ENCODE results near the gene CCDC9. TPM values are rescaled to one million over a fixed set of nuclear protein-coding genes. Genes with fewer than 3 reads are reported as not detected.
A peak's percentile ranks its signal among the peaks of the same experiment; 100 is the strongest.

Gene CCDC9
- polyA plus RNA-seq (2013, experiment 1 of 4) = 35.5 TPM
- polyA plus RNA-seq (2013, experiment 2 of 4) = 34.5 TPM
- 21.2 TPM for polyA plus RNA-seq (2013, experiment 3 of 4)
- 21.1 TPM for polyA plus RNA-seq (2013, experiment 4 of 4)

- peaks cover 19% of the 10 kb centered on the region for H3K36me3 ChIP-seq (ENCODE audit: control insufficient read depth, insufficient read depth, low read length)
- H3K4me3 ChIP-seq (ENCODE audit: insufficient read depth, low read depth, low read length) = peak within 1 kb of the TSS; percentile 63
- H3K27ac ChIP-seq (ENCODE audit: insufficient read depth, low read depth, low read length, poor library complexity, severe bottlenecking) = peak within 1 kb of the TSS; percentile 79
- H3K27me3 ChIP-seq (ENCODE audit: control insufficient read depth, insufficient read depth, low read length, poor library complexity, severe bottlenecking) = no peaks in the 10 kb centered on the region
- peaks cover 8% of the 10 kb centered on the region for H3K4me1 ChIP-seq (ENCODE audit: control insufficient read depth, insufficient read depth, low read length)
- no peaks in the 10 kb centered on the region for H3K9me3 ChIP-seq (ENCODE audit: control insufficient read depth, low read length)
- 29% methylated on average over 60 of the region's 60 CpGs for WGBS, 2 experiments
Measured at GRCh38 chr19:47255879-47256692, at the start of gene CCDC9. TSS of gene CCDC9 (plus strand) at chr19:47256525. CDS start at chr19:47258401, 1,876 bp downstream.

GRCh38 chr19:47209319-47210179 lies 46.8 kb upstream of the CCDC9 start:
- no peak overlapping the region for H3K4me3 ChIP-seq (ENCODE audit: insufficient read depth, low read depth, low read length)
- peak overlapping the region; percentile 61 for H3K27ac ChIP-seq (ENCODE audit: insufficient read depth, low read depth, low read length, poor library complexity, severe bottlenecking)
- WGBS, 2 experiments = 71 to 73% methylated on average over 13 of the region's 13 CpGs
- no peaks in the 10 kb centered on the region for H3K9me3 ChIP-seq (ENCODE audit: control insufficient read depth, low read length)
- H3K27me3 ChIP-seq (ENCODE audit: control insufficient read depth, insufficient read depth, low read length, poor library complexity, severe bottlenecking) = no peaks in the 10 kb centered on the region
- H3K36me3 ChIP-seq (ENCODE audit: control insufficient read depth, insufficient read depth, low read length) = peaks cover 41% of the 10 kb centered on the region
- peaks cover 10% of the 10 kb centered on the region for H3K4me1 ChIP-seq (ENCODE audit: control insufficient read depth, insufficient read depth, low read length)

- H3K9me3 ChIP-seq (ENCODE audit: control insufficient read depth, low read length) = no peaks in the 10 kb centered on the region
- H3K27me3 ChIP-seq (ENCODE audit: control insufficient read depth, insufficient read depth, low read length, poor library complexity, severe bottlenecking) = no peaks in the 10 kb centered on the region
- H3K4me1 ChIP-seq (ENCODE audit: control insufficient read depth, insufficient read depth, low read length) = peaks cover 10% of the 10 kb centered on the region
- peak overlapping the region; percentile 61 for H3K27ac ChIP-seq (ENCODE audit: insufficient read depth, low read depth, low read length, poor library complexity, severe bottlenecking)
- H3K4me3 ChIP-seq (ENCODE audit: insufficient read depth, low read depth, low read length) = no peak overlapping the region
- peaks cover 41% of the 10 kb centered on the region for H3K36me3 ChIP-seq (ENCODE audit: control insufficient read depth, insufficient read depth, low read length)
Measured at GRCh38 chr19:47210180-47210490, 46.2 kb upstream of the CCDC9 start.

GRCh38 chr19:47210689-47211316 lies 45.5 kb upstream of the CCDC9 start:
- 65 to 67% methylated on average over 19 of the region's 19 CpGs for WGBS, 2 experiments
- H3K27ac ChIP-seq (ENCODE audit: insufficient read depth, low read depth, low read length, poor library complexity, severe bottlenecking) = no peak overlapping the region
- H3K27me3 ChIP-seq (ENCODE audit: control insufficient read depth, insufficient read depth, low read length, poor library complexity, severe bottlenecking) = no peaks in the 10 kb centered on the region
- peaks cover 35% of the 10 kb centered on the region for H3K36me3 ChIP-seq (ENCODE audit: control insufficient read depth, insufficient read depth, low read length)
- no peak overlapping the region for H3K4me3 ChIP-seq (ENCODE audit: insufficient read depth, low read depth, low read length)
- H3K4me1 ChIP-seq (ENCODE audit: control insufficient read depth, insufficient read depth, low read length) = peaks cover 10% of the 10 kb centered on the region
- no peaks in the 10 kb centered on the region for H3K9me3 ChIP-seq (ENCODE audit: control insufficient read depth, low read length)

- WGBS, 2 experiments = 94 to 95% methylated on average over 5 of the region's 5 CpGs
- peaks cover under 1% of the 10 kb centered on the region for H3K4me1 ChIP-seq (ENCODE audit: control insufficient read depth, insufficient read depth, low read length)
- no peaks in the 10 kb centered on the region for H3K9me3 ChIP-seq (ENCODE audit: control insufficient read depth, low read length)
- peaks cover 10% of the 10 kb centered on the region for H3K36me3 ChIP-seq (ENCODE audit: control insufficient read depth, insufficient read depth, low read length)
- H3K27me3 ChIP-seq (ENCODE audit: control insufficient read depth, insufficient read depth, low read length, poor library complexity, severe bottlenecking) = no peaks in the 10 kb centered on the region
- H3K27ac ChIP-seq (ENCODE audit: insufficient read depth, low read depth, low read length, poor library complexity, severe bottlenecking) = no peak overlapping the region
- H3K4me3 ChIP-seq (ENCODE audit: insufficient read depth, low read depth, low read length) = no peak overlapping the region
Measured at GRCh38 chr19:47215581-47215980, 40.7 kb upstream of the CCDC9 start.

- no peak overlapping the region for H3K27ac ChIP-seq (ENCODE audit: insufficient read depth, low read depth, low read length, poor library complexity, severe bottlenecking)
Measured at GRCh38 chr19:47221080-47221841, 35.1 kb upstream of the CCDC9 start.

GRCh38 chr19:47221890-47222289 lies 34.4 kb upstream of the CCDC9 start:
- Histone ChIP-seq H3K27ac (ENCODE audit: insufficient read depth, low read depth, low read length, poor library complexity, severe bottlenecking) (no peak overlapping the region), H3K36me3 (ENCODE audit: control insufficient read depth, insufficient read depth, low read length) (no peaks in the 10 kb centered on the region), H3K4me3 (ENCODE audit: insufficient read depth, low read depth, low read length) (no peak overlapping the region), H3K27me3 (ENCODE audit: control insufficient read depth, insufficient read depth, low read length, poor library complexity, severe bottlenecking) (no peaks in the 10 kb centered on the region), H3K9me3 (ENCODE audit: control insufficient read depth, low read length) (no peaks in the 10 kb centered on the region), H3K4me1 (ENCODE audit: control insufficient read depth, insufficient read depth, low read length) (peaks cover 12% of the 10 kb centered on the region)
- 89 to 92% methylated on average over 11 of the region's 11 CpGs for WGBS, 2 experiments

More at GRCh38 chr19:47221080-47221841, 35.1 kb upstream of the CCDC9 start:
- Histone ChIP-seq H3K9me3 (ENCODE audit: control insufficient read depth, low read length) (no peaks in the 10 kb centered on the region), H3K4me3 (ENCODE audit: insufficient read depth, low read depth, low read length) (no peak overlapping the region), H3K4me1 (ENCODE audit: control insufficient read depth, insufficient read depth, low read length) (peaks cover 7% of the 10 kb centered on the region), H3K27me3 (ENCODE audit: control insufficient read depth, insufficient read depth, low read length, poor library complexity, severe bottlenecking) (no peaks in the 10 kb centered on the region), H3K36me3 (ENCODE audit: control insufficient read depth, insufficient read depth, low read length) (no peaks in the 10 kb centered on the region)
- 91 to 92% methylated on average over 33 of the region's 33 CpGs for WGBS, 2 experiments

GRCh38 chr19:47225746-47226425 lies 30.4 kb upstream of the CCDC9 start:
- peaks cover 26% of the 10 kb centered on the region for H3K4me1 ChIP-seq (ENCODE audit: control insufficient read depth, insufficient read depth, low read length)
- peak overlapping the region; percentile 84 for H3K27ac ChIP-seq (ENCODE audit: insufficient read depth, low read depth, low read length, poor library complexity, severe bottlenecking)
- H3K4me3 ChIP-seq (ENCODE audit: insufficient read depth, low read depth, low read length) = peak overlapping the region; percentile 96
- H3K27me3 ChIP-seq (ENCODE audit: control insufficient read depth, insufficient read depth, low read length, poor library complexity, severe bottlenecking) = no peaks in the 10 kb centered on the region
- 3% methylated on average over 59 of the region's 59 CpGs for WGBS, 2 experiments
- no peaks in the 10 kb centered on the region for H3K9me3 ChIP-seq (ENCODE audit: control insufficient read depth, low read length)
- no peaks in the 10 kb centered on the region for H3K36me3 ChIP-seq (ENCODE audit: control insufficient read depth, insufficient read depth, low read length)

All from ectodermal cell (in vitro differentiated cells).